ENCODE measurements around the gene RAPGEF5.

Gene RAPGEF5

DNA sequence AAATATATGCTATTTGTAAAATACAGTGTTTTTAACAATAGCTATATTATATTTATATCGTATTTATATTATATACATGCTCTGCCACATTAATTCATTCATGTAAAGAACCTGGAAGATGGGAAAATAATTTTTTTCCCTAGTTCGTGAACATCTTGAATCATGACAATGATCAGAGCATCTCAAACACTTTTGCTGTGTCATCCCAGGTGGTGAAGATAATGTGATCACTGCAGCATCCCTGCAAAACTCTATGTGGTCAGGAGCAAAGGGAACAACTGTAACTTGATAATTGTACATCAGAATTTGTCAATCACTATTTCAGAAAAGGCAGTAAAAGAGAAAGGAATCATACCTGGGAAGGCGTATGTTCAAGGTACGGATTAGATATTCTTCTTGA, 39.3 kb downstream of the RAPGEF5 start:
- in situ Hi-C loops (cut with HindIII; ENCODE audit: low sequenced_read_pairs): no loop called here

DNA sequence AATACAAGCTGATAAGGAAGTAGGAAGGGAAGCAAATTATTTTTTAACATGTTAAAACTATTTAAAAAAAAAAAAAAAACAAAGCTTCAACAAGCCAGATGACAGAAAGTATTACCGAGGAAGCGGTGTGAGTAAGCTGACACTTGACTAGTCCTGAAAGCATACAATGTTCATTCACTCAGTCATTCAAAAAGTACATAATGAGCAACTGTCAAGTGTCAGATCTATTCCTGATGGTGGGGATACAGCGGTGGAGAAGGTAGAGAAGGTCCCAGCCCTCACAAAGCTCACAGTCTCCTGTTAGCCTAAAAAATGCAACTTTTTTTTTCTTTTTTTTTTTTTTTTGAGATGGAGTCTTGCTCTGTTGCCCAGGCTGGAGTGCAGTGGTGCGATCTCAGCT, 40.0 kb downstream of the RAPGEF5 start:
- in situ Hi-C loops (cut with HindIII; ENCODE audit: low sequenced_read_pairs): no loop called here

DNA sequence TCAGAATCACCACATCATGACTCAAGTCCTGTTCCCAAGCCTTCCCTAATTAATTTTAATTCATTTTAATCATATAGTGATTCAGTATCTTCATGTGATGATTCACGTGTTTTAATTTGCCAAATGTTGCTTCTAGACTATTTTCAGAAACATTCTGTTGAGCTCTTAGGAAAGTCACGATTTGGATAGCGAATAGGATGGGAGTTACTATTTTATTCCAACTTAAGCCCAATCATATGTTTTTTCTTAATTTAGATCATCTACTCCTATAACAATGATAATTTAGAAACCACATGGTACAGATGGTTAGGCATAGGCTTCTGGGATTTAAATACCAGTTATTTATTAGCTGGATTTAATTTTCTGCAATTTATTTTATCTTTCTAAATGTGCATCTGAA, 49.1 kb downstream of the RAPGEF5 start:
- in situ Hi-C loops (cut with HindIII; ENCODE audit: low sequenced_read_pairs): no loop called here

DNA sequence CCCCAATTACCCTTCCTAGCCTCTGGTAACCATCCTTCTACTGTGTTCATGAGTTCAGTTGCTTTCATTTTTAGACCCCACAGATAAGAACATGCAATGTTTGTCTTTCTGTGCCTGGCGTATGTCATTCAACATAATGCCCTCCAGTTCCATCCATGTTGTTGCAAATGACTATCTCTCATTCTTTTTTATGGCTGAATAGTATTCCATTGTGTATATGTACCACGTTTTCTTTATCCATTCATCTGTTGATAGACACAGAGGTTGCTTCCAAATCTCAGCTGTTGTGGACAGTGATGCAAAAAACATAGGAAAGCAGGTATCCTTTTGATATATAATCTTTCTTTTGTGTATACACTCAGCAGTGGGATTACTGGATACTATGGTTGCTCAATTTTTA, 51.2 kb downstream of the RAPGEF5 start:
- in situ Hi-C loops (cut with HindIII; ENCODE audit: low sequenced_read_pairs): no loop called here

DNA sequence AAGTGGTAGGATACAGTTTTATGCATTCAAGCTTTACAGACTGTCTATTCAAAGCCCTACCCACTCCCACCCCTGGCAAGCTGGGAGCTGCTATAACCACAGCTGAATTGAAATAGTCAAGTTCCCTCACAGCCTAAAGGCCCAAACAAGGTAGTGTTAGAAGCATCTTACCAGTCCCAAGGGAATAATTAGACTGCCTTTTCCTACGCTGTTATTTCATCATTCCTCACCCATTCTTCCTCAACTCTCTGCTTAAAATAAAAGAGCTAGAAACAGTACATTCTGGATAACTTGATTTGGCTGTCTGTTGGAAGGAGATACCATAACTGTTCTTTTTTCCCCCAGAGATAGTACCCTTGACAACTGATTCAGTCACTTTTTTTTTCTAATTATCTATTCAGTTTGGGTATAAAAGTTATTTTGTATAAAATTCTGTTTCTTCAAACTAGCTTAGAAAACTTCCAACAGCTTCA, 54.0 kb downstream of the RAPGEF5 start:
- in situ Hi-C loops (cut with HindIII; ENCODE audit: low sequenced_read_pairs): no loop called here

DNA sequence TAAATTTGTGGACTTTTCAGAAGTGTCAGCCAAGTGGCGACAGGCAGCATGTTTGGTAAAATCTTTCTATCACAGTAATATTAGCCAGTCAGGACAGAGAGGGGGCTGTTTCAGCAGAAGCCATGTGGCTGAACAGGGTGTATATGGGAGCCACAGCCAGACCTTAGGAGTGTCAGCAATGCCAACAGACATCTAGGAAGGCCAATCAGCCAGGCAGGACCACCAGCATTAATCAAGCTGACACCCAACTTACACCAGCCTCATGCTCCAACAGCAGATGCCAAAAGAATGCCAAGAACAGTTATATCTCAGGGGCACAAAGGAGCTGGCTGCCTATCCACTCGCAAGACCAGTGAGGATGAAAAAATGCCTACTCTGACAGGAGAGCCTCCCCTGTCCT, 54.8 kb downstream of the RAPGEF5 start:
- in situ Hi-C loops (cut with HindIII; ENCODE audit: low sequenced_read_pairs): no loop called here

DNA sequence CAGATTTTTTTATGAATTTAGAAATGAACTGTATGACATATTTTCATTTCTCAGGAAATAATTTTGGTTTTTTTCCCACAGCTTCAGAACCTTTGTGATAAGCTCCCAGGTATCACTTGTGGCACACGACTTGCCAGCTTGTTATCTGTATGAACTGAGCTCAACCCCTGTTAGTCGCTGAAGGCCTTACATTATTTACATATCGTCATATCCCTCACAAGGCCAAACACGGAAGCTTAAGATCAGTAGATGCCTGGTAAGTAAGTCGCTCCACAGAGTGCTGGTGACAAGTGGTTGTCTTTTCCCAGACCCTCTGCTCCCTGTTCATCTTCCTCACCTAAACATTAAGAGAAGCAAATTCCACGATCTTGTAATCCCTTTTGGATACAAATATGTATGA, 55.2 kb downstream of the RAPGEF5 start:
- in situ Hi-C loops (cut with HindIII; ENCODE audit: low sequenced_read_pairs): no loop called here

DNA sequence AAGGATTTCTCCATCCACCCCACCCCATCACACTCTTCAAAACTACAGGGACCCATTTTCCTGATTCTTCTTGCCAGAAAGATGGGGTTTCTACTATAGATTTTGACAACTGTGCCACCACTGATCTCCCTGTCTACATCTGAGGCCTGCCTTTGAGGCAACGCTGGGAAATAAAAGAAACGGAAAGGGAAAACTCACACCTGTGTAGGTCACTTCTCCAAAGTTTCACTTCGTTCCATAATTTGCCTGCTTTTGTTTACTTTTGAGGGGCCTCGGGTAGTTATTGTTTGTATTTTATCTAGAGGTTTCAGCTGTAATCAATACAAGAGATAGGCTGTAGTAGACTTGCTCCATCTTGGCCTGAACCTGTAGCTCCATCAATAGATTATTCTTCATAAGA, 56.1 kb downstream of the RAPGEF5 start:
- in situ Hi-C loops (cut with HindIII; ENCODE audit: low sequenced_read_pairs): no loop called here

DNA sequence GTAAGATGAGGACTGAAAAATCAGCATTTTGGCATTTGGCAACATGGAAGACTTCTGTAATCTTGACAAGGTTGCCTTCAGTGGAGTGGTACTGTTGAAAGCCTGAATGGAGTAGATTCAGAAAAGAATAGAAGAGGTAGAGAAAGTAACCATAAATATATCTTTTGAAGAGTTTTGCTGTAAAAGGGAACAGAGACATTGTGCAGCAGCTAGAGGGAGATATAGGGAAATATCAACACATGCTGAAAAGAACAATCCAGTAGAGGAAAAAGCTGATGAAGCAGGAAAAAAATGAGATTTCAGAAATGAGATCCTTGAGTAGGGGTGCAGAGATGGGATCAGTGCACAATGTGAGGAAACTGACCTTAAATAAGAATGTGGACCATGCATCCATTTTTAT, 60.0 kb downstream of the RAPGEF5 start:
- in situ Hi-C loops (cut with HindIII; ENCODE audit: low sequenced_read_pairs): no loop called here

DNA sequence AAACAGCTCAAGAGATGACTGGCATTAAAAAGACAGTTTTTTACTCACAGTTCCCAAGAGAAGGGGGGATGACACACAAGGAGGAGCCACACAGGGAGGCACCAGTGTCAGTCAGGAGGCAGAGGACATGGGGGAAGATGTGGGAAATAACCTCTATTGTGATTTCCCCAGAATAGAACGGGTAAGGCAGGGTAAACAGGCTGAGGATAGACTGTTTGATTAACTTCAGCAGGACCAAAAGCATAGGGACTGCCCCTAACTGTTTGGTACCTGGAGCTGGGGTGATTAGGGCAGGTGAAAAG, 60.7 kb downstream of the RAPGEF5 start:
- in situ Hi-C loops (cut with HindIII; ENCODE audit: low sequenced_read_pairs): no loop called here

DNA sequence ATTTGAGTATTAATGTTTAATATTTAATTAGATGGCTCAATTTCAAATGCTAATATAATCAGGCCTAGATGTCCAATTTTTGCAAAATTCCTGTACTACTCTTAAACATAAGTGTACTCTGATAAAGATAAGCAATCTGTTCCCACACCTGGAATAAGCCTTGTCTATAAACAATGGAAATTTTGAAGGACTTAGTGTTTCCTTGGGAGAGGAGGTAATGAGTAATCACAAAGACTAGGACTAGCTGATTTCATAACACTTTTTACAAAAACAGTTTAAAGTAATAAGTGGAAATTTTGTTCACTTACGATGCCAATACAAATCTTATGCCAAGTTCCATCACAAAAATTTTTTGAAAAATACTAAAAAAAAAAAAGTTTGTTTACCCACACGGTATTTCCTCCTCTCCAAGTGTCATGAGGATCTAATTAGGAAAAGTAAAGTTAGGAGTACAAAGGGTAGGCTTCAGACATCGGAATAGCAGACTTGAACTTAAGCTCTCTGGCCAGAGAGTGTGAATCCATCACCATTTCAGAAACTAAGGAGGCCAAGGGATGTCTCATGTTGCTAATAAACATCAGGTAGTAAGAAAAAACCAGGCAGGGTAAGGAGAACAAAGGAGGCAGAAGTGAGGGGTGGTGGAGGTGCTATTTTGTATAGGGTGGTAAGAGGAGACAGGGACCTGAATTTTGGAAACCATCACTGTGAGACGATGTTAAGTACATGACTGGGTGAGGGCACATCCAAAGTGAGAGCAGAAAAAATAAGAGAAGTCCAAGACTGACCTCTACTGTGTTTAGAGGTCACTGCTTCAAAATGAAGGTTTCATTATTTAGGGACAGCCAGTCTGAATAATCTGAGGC, 61.3 kb downstream of the RAPGEF5 start:
- in situ Hi-C loops (cut with HindIII; ENCODE audit: low sequenced_read_pairs): no loop called here

DNA sequence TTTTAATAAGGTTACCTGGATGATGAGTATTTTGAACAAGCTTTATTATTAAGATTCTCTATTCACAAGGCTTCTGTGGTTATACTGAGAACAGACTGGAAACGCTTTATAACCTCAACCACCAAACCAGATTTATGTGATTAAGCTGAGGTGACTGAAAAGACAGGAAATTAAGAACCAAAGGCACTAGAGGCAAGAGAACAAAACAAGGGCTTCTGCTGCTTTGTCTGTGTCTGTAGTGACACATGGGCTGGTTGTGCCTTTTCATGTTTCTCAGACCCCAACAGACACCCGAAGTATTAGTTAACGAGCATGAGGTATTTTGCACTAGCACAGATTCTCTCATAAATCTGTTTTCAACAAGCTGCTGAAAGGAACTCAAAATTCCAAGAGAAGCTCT, 64.4 kb downstream of the RAPGEF5 start:
- in situ Hi-C loops (cut with HindIII; ENCODE audit: low sequenced_read_pairs): no loop called here

DNA sequence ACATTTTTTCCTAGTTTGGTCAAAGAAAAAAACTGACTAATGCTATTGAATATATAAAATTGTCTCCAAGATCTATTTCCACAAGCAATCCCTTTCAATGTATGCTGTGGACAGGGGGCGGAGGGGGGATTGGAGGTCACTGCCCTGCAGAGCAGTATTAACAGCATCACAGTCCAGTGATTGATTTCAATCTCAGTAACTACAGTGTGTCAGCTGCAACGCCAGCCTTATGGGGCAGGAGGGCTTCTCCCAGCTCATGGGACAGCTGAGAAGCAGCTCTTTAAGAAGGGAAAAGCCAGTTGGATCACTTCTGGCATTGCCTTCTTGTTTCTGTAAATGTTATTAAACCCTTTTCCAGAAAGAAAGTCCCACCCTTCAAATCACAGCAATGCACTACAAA, 65.0 kb downstream of the RAPGEF5 start:
- in situ Hi-C loops (cut with HindIII; ENCODE audit: low sequenced_read_pairs): no loop called here

DNA sequence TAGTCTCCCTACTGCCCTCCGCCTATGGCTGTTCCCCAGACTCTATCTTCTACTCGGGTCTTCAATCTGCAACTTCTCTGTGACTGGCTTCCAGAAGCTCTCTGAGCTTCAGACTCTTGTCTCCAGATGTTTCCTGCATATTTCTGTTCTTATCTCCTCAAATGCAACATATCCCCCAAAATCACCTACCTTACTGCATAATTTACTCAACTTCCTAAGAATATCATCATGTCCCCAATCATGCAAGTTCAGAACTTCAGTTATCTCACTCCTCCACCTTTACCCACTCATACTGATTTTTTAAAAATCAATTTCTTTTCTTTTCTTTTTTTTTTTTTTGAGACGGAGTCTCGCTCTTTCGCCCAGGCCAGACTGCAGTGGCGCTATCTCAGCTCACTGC, 68.8 kb downstream of the RAPGEF5 start:
- in situ Hi-C loops (cut with HindIII; ENCODE audit: low sequenced_read_pairs): no loop called here

DNA sequence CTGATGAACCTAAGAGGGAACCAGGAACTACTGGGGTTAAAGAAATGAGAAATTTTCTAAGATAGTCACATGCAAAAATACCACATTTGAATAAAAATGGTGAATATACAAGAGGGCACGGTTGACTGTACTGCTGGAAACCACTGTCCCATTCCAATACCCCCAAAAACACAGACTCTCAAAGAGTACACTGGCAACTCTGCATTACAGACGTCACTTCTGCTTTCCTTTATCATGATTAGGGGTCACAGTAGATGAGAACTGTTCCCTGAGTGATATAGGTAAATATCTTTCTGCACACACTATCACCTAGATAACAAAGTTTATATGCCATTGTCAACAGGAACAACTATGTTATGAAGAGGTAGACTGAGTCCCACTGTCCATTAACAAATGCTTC, 69.5 kb downstream of the RAPGEF5 start:
- in situ Hi-C loops (cut with HindIII; ENCODE audit: low sequenced_read_pairs): no loop called here

DNA sequence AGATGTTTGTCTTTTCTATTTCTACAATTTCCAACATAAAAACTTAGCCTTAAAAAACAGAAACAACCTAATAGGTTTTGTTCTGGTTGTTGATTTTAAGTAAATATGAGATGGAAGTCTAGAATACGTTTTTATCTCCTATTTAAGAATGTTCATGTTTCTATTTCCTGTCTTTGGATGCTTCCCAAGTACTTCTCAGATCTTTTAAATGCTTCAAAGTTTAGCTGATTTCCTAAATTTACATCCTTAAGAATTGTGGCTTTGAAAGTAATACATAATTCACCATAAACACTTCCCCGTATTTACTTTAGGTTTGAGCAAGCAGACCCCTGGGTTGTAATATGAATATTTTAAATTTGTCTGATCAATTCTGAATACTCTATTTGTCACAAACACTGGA, 70.5 kb downstream of the RAPGEF5 start:
- in situ Hi-C loops (cut with HindIII; ENCODE audit: low sequenced_read_pairs): no loop called here

DNA sequence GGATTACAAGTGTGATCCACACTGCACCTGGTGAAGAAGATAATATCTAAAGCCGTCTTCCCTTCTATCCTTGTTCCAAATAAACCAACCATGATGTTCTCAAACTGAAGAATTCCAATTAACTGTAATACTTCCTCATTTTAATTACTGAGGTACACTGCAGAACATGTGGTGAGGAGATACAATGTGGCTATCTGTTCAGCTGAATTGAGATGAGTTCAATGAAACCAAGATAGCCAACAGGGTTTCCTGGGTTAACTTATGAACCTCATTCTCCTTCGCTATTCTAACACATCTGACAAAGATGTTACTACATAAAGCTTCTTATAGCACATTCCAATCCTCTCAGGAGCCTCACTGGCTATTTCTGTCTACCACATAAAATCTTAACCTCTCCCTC, 75.5 kb downstream of the RAPGEF5 start:
- in situ Hi-C loops (cut with HindIII; ENCODE audit: low sequenced_read_pairs): no loop called here

DNA sequence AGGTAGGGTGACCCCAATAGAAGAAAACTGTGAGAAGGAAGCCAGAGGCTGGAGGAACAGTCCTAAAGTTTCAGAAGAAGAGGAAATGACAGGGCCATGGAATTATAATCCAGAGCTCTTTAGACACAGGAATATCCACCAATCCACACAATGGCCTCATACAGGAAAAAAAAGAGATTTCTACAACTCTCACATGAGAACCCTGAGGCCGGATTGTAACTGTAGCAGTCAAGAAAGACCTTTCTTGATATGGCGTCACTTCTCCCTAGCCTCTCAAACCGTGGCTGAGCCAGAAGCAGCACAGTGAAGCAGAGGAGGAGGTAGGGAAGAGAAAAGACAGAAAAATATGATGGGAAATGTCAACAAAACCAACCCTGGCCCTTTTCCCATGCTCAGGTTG, 76.9 kb downstream of the RAPGEF5 start:
- in situ Hi-C loops (cut with HindIII; ENCODE audit: low sequenced_read_pairs): no loop called here

DNA sequence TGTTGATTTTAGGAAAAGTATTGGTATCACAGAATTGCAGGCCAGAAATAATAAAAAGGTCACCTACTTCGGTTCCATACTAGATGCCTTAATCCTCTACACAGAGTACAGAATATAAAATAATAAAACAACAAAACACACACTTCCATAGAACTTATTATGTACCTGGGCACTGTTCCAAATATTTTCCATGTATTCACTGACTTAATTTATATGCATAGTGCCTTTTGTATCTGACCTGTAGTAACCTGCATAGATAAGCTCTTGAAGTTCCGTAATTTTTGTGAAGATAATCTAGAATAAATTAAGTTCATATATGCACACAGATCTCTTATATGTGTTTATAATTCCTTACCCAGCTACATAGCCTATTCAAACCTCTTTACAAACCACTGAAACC, 78.3 kb downstream of the RAPGEF5 start:
- in situ Hi-C loops (cut with HindIII; ENCODE audit: low sequenced_read_pairs): no loop called here

DNA sequence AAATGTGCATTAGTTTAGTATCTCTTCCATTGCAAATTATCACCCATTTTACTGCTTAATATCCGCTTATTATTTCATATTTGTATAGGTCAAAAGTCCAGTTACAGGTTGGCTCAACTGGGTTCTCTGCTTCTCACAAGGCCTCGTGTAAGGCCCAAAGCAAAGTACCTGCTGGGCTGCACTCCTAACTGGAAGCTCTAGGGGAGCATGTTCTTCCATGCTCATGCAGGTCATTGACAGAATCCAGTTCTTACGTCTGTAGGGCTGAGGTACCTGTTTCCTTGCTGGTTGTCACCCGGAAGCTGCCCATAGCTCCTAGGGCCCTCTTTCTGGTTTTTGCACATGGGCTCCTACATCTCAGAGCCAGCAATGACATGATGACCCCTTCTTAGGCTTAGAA, 79.6 kb downstream of the RAPGEF5 start:
- in situ Hi-C loops (cut with HindIII; ENCODE audit: low sequenced_read_pairs): no loop called here

DNA sequence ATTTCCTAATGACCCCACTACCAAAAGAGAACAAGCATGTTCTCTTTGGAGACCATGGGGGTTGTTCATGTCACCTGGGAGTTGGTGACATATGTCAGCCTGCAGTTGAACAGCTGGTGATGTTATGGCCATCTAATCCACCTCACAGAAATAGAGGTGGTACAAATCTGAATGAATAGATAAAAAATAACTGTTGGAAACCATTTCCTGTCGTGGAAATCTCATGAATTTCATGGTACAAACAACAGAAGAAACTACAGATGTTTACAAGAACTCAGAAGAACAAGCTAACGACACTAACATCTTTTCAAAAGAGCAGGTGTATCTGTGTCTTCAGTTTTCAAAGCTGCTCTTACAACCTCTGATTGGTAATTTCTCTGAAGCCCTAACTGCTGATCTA, 81.3 kb downstream of the RAPGEF5 start:
- in situ Hi-C loops (cut with HindIII; ENCODE audit: low sequenced_read_pairs): no loop called here

DNA sequence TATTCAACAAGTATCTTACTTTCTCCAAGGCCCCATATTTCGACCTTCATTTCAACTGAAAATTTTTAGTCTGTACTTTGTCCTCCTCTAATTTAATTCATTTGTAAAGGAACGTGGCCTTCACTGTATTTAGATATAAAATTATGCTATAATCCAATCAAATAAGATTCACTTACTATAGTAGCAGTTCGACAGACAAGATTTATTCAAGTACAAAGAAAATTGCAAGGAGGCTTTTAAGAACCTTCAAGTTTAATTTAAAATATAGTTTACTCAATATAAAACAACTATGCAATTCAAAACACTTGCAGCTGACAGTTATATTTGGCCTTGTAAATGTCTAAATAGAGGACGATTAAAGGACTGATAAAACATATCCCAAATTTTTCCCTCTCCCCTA, 85.6 kb downstream of the RAPGEF5 start:
- in situ Hi-C loops (cut with HindIII; ENCODE audit: low sequenced_read_pairs): no loop called here

DNA sequence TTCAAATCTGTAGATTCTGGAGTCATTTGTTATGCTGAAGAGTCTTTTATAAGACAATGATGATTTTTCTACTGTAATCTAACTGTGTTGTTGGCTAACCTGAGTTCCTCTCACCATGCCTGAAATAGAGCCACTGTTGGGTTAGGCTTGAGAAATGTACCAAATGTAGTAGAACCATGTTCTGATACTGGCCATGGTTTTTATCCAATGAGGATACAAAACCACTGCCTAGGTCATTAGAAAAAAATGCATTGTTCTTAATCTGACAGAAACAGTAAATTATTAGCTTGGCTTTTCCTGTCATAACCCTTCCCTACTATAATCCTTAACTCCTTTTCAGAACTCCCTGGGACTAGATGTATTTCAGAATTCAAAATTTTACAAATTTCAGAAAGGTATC, 86.6 kb downstream of the RAPGEF5 start:
- in situ Hi-C loops (cut with HindIII; ENCODE audit: low sequenced_read_pairs): no loop called here
